ENCODE data around the gene SMCO2.
"Not testable (repeated sequence)": the region's sequence is repeated elsewhere in the genome, so short reads cannot be mapped to it uniquely, and the experiment has no call there.

SMCO2 gene

GRCh38 chr12:27524839-27525753 is 78.6 kb downstream of the SMCO2 start:
- DNase-seq (ENCODE audit: low spot score) (peak; percentile 43), FAIRE-seq (peak; percentile 57)

GRCh38 chr12:27527512-27527911 is 81.0 kb downstream of the SMCO2 start:
- FAIRE-seq: no peak

GRCh38 chr12:27528788-27529187 is 82.3 kb downstream of the SMCO2 start:
- no peak for FAIRE-seq
- DNase-seq (ENCODE audit: low spot score): no peak

More at GRCh38 chr12:27527512-27527911, 81.0 kb downstream of the SMCO2 start:
- DNase-seq (ENCODE audit: low spot score): no peak

GRCh38 chr12:27530157-27530922 is 83.8 kb downstream of the SMCO2 start:
- no peak for DNase-seq (ENCODE audit: low spot score)
- peak; percentile 14 for FAIRE-seq

GRCh38 chr12:27531896-27532295 is 85.4 kb downstream of the SMCO2 start:
- FAIRE-seq: no peak
- no peak for DNase-seq (ENCODE audit: low spot score)

- peak; percentile 69 for DNase-seq (ENCODE audit: low spot score)
- FAIRE-seq: peak; percentile 88
These were observed 87.7 kb downstream of the SMCO2 start for GRCh38 chr12:27534060-27534764.

- DNase-seq (ENCODE audit: low spot score) (no peak), FAIRE-seq (no peak)
These were observed 88.2 kb downstream of the SMCO2 start for GRCh38 chr12:27534765-27535161.

- peak; percentile 46 for FAIRE-seq
These were observed 88.8 kb downstream of the SMCO2 start for GRCh38 chr12:27535318-27535717.

GRCh38 chr12:27537855-27538675 is 91.5 kb downstream of the SMCO2 start:
- DNase-seq (ENCODE audit: low spot score) (no peak), FAIRE-seq (no peak)

More at GRCh38 chr12:27535318-27535717, 88.8 kb downstream of the SMCO2 start:
- no peak for DNase-seq (ENCODE audit: low spot score)

GRCh38 chr12:27539191-27539631 is 92.7 kb downstream of the SMCO2 start:
- DNase-seq (ENCODE audit: low spot score): no peak
- no peak for FAIRE-seq

GRCh38 chr12:27541031-27541719 is 94.6 kb downstream of the SMCO2 start:
- DNase-seq (ENCODE audit: low spot score): no peak
- FAIRE-seq: no peak

- DNase-seq (ENCODE audit: low spot score): no peak
- FAIRE-seq: no peak
These were observed 96.1 kb downstream of the SMCO2 start for GRCh38 chr12:27542628-27543027.

- FAIRE-seq; DNase-seq (ENCODE audit: low spot score): not testable (repeated sequence)
These were observed 98.3 kb downstream of the SMCO2 start for GRCh38 chr12:27544858-27545257.

- DNase-seq (ENCODE audit: low spot score) (no peak), FAIRE-seq (no peak)
These were observed 99.1 kb downstream of the SMCO2 start for GRCh38 chr12:27545665-27546064.

- FAIRE-seq (no peak), DNase-seq (ENCODE audit: low spot score) (no peak)
These were observed 101.1 kb downstream of the SMCO2 start for GRCh38 chr12:27547592-27547991.

- FAIRE-seq (no peak), DNase-seq (ENCODE audit: low spot score) (no peak)
These were observed 102.0 kb downstream of the SMCO2 start for GRCh38 chr12:27548301-27549199.

- FAIRE-seq (peak; percentile 90), DNase-seq (ENCODE audit: low spot score) (peak; percentile 84)
These were observed 102.8 kb downstream of the SMCO2 start for GRCh38 chr12:27549236-27549800.

GRCh38 chr12:27549801-27550652 is 103.5 kb downstream of the SMCO2 start:
- FAIRE-seq (peak; percentile 72), DNase-seq (ENCODE audit: low spot score) (peak; percentile 85)

Data from RCC 7860 (cell line).